Lower lobe of right lung (tissue), 2 donors: ENCODE measurements around the gene EFHC1. TPM values are rescaled to one million over a fixed set of nuclear protein-coding genes. Genes with fewer than 3 reads are reported as not detected.
A peak's percentile ranks its signal among the peaks of the same experiment; 100 is the strongest.

Source experiments
- ATAC-seq, 2 donors: fragments of 200-7000 bp; cut with Tn5 transposase; one replicate each; pipeline ENCODE4 v1.9.1; 2020 to 2022; ENCODE audit warnings: mild to moderate bottlenecking in 2 of 2, moderate library complexity in 2 of 2
- DNase-seq: peaks from one replicate; pipeline ENCODE4 v3.0.0-alpha.2; 2020
- H3K27ac ChIP-seq: fragments of 200-600 bp; one replicate; pipeline ENCODE4 v1.8.0; 2022
- H3K27me3 ChIP-seq: fragments of 200-600 bp; one replicate; pipeline ENCODE4 v1.8.0; 2022; ENCODE audit warnings: low read depth
- H3K36me3 ChIP-seq: fragments of 200-600 bp; one replicate; pipeline ENCODE4 v1.8.0; 2022; ENCODE audit warnings: mild to moderate bottlenecking
- H3K4me1 ChIP-seq: fragments of 200-600 bp; one replicate; pipeline ENCODE4 v1.8.0; 2022
- H3K4me3 ChIP-seq: fragments of 200-600 bp; one replicate; pipeline ENCODE4 v1.8.0; 2022; ENCODE audit warnings: mild to moderate bottlenecking
- H3K9me3 ChIP-seq: fragments of 200-600 bp; one replicate; pipeline ENCODE4 v1.8.0; 2022
- intact Hi-C: fragments of 100-400 bp; cut with DNase I; formaldehyde crosslinking; loops from one replicate; pipeline ENCODE4 v1.11.0; 2022
- total RNA-seq: library from RNA; stranded (reverse); fragmentation: NEBNext Ultra II Directional; extraction: Animal tissue kit (Norgen Biotek cat#: 25700); gene quantifications from one replicate; pipeline ENCODE4 v1.2.1, GENCODE V29; 2021
- TF ChIP-seq, protein P1 (sequence below): fragments of 200-600 bp; IDR thresholded peaks from one replicate; pipeline ENCODE4 v1.8.0; 2022; ENCODE audit warnings: antibody characterized with exemption, mild to moderate bottlenecking
- donor health status: DM: no; HTN: yes; CAD: no; lungs with severe emphysema.

EFHC1 gene
- total RNA-seq, 1 donor from 2014 or later, result 42.2 TPM

DNA sequence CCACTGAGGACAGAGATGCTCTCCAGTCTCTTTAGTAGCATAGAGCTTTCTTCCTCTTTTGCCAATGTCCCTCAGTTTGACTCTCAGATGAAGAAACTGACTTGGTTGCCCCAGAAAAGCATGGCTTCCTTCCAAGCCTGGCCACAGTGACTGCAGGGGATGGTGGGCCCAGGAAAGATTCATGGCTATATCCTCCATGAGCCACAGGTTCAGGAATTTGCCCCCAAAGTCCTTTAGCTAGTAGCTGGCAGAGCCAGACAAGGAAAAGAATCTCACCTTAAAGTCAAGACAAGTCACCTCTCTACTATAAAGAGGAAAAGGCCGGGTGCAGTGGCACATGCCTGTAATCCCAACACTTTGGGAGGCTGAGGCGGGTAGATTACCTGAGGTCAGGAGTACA is 113.3 kb downstream of the EFHC1 start:
- DNase-seq, result no peak
- no peak for ATAC-seq
- H3K4me3 ChIP-seq, result no peak overlapping the region
- H3K36me3 ChIP-seq, result peaks cover 10% of the 10 kb centered on the region
- H3K9me3 ChIP-seq, result no peaks in the 10 kb centered on the region
- H3K27me3 ChIP-seq, result no peaks in the 10 kb centered on the region
- intact Hi-C loops, result no loop called here
- TF ChIP-seq, protein P1, sequence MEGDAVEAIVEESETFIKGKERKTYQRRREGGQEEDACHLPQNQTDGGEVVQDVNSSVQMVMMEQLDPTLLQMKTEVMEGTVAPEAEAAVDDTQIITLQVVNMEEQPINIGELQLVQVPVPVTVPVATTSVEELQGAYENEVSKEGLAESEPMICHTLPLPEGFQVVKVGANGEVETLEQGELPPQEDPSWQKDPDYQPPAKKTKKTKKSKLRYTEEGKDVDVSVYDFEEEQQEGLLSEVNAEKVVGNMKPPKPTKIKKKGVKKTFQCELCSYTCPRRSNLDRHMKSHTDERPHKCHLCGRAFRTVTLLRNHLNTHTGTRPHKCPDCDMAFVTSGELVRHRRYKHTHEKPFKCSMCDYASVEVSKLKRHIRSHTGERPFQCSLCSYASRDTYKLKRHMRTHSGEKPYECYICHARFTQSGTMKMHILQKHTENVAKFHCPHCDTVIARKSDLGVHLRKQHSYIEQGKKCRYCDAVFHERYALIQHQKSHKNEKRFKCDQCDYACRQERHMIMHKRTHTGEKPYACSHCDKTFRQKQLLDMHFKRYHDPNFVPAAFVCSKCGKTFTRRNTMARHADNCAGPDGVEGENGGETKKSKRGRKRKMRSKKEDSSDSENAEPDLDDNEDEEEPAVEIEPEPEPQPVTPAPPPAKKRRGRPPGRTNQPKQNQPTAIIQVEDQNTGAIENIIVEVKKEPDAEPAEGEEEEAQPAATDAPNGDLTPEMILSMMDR, result no peak
- no peak overlapping the region for H3K27ac ChIP-seq
- H3K4me1 ChIP-seq, result peaks cover 21% of the 10 kb centered on the region

GRCh38 chr6:52534363-52534762 is 114.2 kb downstream of the EFHC1 start:
- DNase-seq (no peak), ATAC-seq (no peak)
- TF ChIP-seq, protein P1, result no peak
- no peaks in the 10 kb centered on the region for H3K27me3 ChIP-seq
- H3K27ac ChIP-seq, result no peak overlapping the region
- peaks cover 27% of the 10 kb centered on the region for H3K4me1 ChIP-seq
- intact Hi-C loops, result no loop called here
- H3K36me3 ChIP-seq, result peaks cover 10% of the 10 kb centered on the region
- no peaks in the 10 kb centered on the region for H3K9me3 ChIP-seq
- H3K4me3 ChIP-seq, result no peak overlapping the region

DNA sequence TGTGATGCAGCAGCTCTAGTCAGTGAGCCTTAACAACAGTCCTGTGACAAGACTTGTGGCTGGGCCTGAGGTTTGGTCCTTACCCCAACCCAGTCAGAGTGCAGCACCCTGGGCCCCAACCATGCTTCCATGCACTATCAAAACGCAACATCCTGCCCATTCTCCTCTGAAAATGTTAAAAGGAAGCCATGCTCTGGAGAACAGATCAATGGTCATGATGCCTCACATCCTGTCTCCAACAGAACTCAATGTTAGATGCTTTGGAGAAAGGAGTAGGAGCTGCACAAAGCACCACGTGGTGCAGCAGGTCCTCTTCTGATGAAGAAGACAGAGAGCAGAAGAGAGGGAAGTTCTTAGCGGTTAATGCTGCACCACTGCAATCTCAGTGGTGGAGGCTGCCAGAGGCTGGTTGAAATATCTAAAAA is 114.8 kb downstream of the EFHC1 start:
- Histone ChIP-seq H3K9me3 (no peaks in the 10 kb centered on the region), H3K27ac (no peak overlapping the region), H3K4me1 (peaks cover 33% of the 10 kb centered on the region), H3K4me3 (no peak overlapping the region), H3K27me3 (no peaks in the 10 kb centered on the region), H3K36me3 (peaks cover 10% of the 10 kb centered on the region)
- intact Hi-C loops, result no loop called here
- ATAC-seq (no peak), DNase-seq (no peak)
- TF ChIP-seq, protein P1, result no peak

- H3K9me3 ChIP-seq, result no peaks in the 10 kb centered on the region
- no peak for ATAC-seq
- no peak overlapping the region for H3K27ac ChIP-seq
- no peaks in the 10 kb centered on the region for H3K27me3 ChIP-seq
- TF ChIP-seq, protein P1, result no peak
- no peak overlapping the region for H3K4me3 ChIP-seq
- peaks cover 10% of the 10 kb centered on the region for H3K36me3 ChIP-seq
- DNase-seq, result no peak
- peaks cover 36% of the 10 kb centered on the region for H3K4me1 ChIP-seq
- intact Hi-C loops, result no loop called here
Measured at GRCh38 chr6:52535711-52536423, 115.7 kb downstream of the EFHC1 start.

- ATAC-seq (peak in 1 of 2 donors; percentile 20), DNase-seq (no peak)
- Histone ChIP-seq H3K9me3 (no peaks in the 10 kb centered on the region), H3K27ac (no peak overlapping the region), H3K4me1 (peaks cover 36% of the 10 kb centered on the region), H3K27me3 (no peaks in the 10 kb centered on the region), H3K36me3 (peaks cover 10% of the 10 kb centered on the region), H3K4me3 (no peak overlapping the region)
- intact Hi-C loops, result no loop called here
- TF ChIP-seq, protein P1, result no peak
Measured at GRCh38 chr6:52536424-52536916, 116.3 kb downstream of the EFHC1 start.
